HEK293 (cell line): ENCODE results near the gene PDIA6.

Source experiments
- CTCF ChIA-PET: fragments of 350-600 bp; formaldehyde crosslinking; extraction: SDS; loops from one replicate; lab custom pipeline; 2021; ENCODE audit warnings: antibody characterized with exemption; lab: Yijun Ruan, JAX
- POLR2A ChIA-PET: fragments of 300-600 bp; formaldehyde crosslinking; extraction: SDS; loops from one replicate; lab custom pipeline; 2020; ENCODE audit warnings: antibody characterized with exemption, inconsistent platforms; lab: Yijun Ruan, JAX
- H3K27ac ChIP-seq: fragments of 200-500 bp; sonication (Bioruptor generic); 2 replicates; pipeline ENCODE4 v1.5.1; 2014; ENCODE audit warnings: low read depth, low read length, control low read depth, inconsistent platforms; ENCODE audit errors: extremely low read depth
- H3K36me3 ChIP-seq, 2 experiments: fragments of 200-500 bp in 1 of 2; sonication (Bioruptor generic) in 1 of 2; 1 replicate in 1 of 2; 2 replicates in 1 of 2; pipeline ENCODE4 v1.5.1; 2014 to 2017; ENCODE audit warnings: inconsistent platforms in 2 of 2, low read length in 2 of 2; ENCODE audit not compliant: control insufficient read depth in 2 of 2, insufficient read depth in 1 of 2
- H3K4me1 ChIP-seq: fragments of 200-500 bp; sonication (Bioruptor generic); 2 replicates; pipeline ENCODE4 v1.5.1; 2014; ENCODE audit warnings: mild to moderate bottlenecking, low read length, inconsistent platforms; ENCODE audit not compliant: control insufficient read depth, insufficient read depth
- H3K4me3 ChIP-seq: 2 replicates; pipeline ENCODE4 v1.5.1; 2011; ENCODE audit warnings: low read depth, mild to moderate bottlenecking, control low read depth, low read length, moderate library complexity
- H3K9me3 ChIP-seq: fragments of 200-500 bp; sonication (Bioruptor generic); 2 replicates; pipeline ENCODE4 v1.5.1; 2014; ENCODE audit warnings: low read depth, low read length, inconsistent platforms; ENCODE audit not compliant: control insufficient read depth, insufficient read depth
- EGR2 ChIP-seq: fragments of 450-650 bp; formaldehyde crosslinking; IDR thresholded peaks from 2 replicates; pipeline ENCODE4 v1.5.1; 2016; ENCODE audit warnings: low read depth, missing biosample characterization, missing genetic modification characterization
- GFI1B ChIP-seq: fragments of 450-650 bp; formaldehyde crosslinking; IDR thresholded peaks from 2 replicates; pipeline ENCODE4 v1.5.1; 2016; ENCODE audit warnings: missing biosample characterization, missing genetic modification characterization
- KLF9 ChIP-seq: fragments of 450-650 bp; formaldehyde crosslinking; IDR thresholded peaks from 2 replicates; pipeline ENCODE4 v1.5.1; 2016; ENCODE audit warnings: missing biosample characterization, missing genetic modification characterization, low read depth
- MYNN ChIP-seq: fragments of 450-650 bp; formaldehyde crosslinking; IDR thresholded peaks from 2 replicates; pipeline ENCODE4 v1.5.1; 2016; ENCODE audit warnings: missing biosample characterization, missing genetic modification characterization, borderline replicate concordance
- RBAK ChIP-seq: fragments of 450-650 bp; formaldehyde crosslinking; IDR thresholded peaks from 2 replicates; pipeline ENCODE4 v1.5.1; 2016; ENCODE audit warnings: missing biosample characterization, missing genetic modification characterization
- SP7 ChIP-seq: fragments of 450-650 bp; formaldehyde crosslinking; IDR thresholded peaks from 2 replicates; pipeline ENCODE4 v1.5.1; 2016; ENCODE audit warnings: missing biosample characterization, missing genetic modification characterization
- TRIM28 ChIP-seq: IDR thresholded peaks from 2 replicates; pipeline ENCODE4 v1.6.1; 2011; ENCODE audit warnings: low read length, control low read depth, borderline replicate concordance
- ZBTB20 ChIP-seq: fragments of 450-650 bp; formaldehyde crosslinking; IDR thresholded peaks from 2 replicates; pipeline ENCODE4 v1.5.1; 2016; ENCODE audit warnings: missing biosample characterization, missing genetic modification characterization
- ZNF114 ChIP-seq: fragments of 450-650 bp; formaldehyde crosslinking; IDR thresholded peaks from 2 replicates; pipeline ENCODE4 v1.5.0; 2017; ENCODE audit warnings: missing biosample characterization, missing genetic modification characterization
- ZNF140 ChIP-seq: fragments of 450-650 bp; formaldehyde crosslinking; IDR thresholded peaks from 2 replicates; pipeline ENCODE4 v1.5.1; 2016; ENCODE audit warnings: missing biosample characterization, missing genetic modification characterization
- ZNF155 ChIP-seq: fragments of 450-650 bp; formaldehyde crosslinking; IDR thresholded peaks from 2 replicates; pipeline ENCODE4 v1.5.1; 2016; ENCODE audit warnings: missing biosample characterization, missing genetic modification characterization
- ZNF157 ChIP-seq: fragments of 450-650 bp; formaldehyde crosslinking; IDR thresholded peaks from 2 replicates; pipeline ENCODE4 v1.5.1; 2016; ENCODE audit warnings: missing biosample characterization, missing genetic modification characterization
- ZNF202 ChIP-seq: fragments of 450-650 bp; formaldehyde crosslinking; IDR thresholded peaks from 2 replicates; pipeline ENCODE4 v1.5.1; 2016; ENCODE audit warnings: missing biosample characterization, missing genetic modification characterization, borderline replicate concordance
- ZNF266 ChIP-seq: fragments of 450-650 bp; formaldehyde crosslinking; IDR thresholded peaks from 2 replicates; pipeline ENCODE4 v1.5.1; 2016; ENCODE audit warnings: missing biosample characterization, missing genetic modification characterization, low read depth
- ZNF292 ChIP-seq: fragments of 450-650 bp; formaldehyde crosslinking; IDR thresholded peaks from 2 replicates; pipeline ENCODE4 v1.5.1; 2016; ENCODE audit warnings: low read depth, missing biosample characterization, missing genetic modification characterization, borderline replicate concordance
- ZNF324 ChIP-seq: fragments of 450-650 bp; formaldehyde crosslinking; IDR thresholded peaks from 2 replicates; pipeline ENCODE4 v1.5.1; 2016; ENCODE audit warnings: missing biosample characterization, missing genetic modification characterization
- ZNF350 ChIP-seq: fragments of 450-650 bp; formaldehyde crosslinking; IDR thresholded peaks from 2 replicates; pipeline ENCODE4 v1.5.0; 2017; ENCODE audit warnings: missing biosample characterization, mild to moderate bottlenecking, missing genetic modification characterization
- ZNF354C ChIP-seq: fragments of 450-650 bp; formaldehyde crosslinking; IDR thresholded peaks from 2 replicates; pipeline ENCODE4 v1.5.1; 2016; ENCODE audit warnings: missing biosample characterization, missing genetic modification characterization, low read depth, borderline replicate concordance
- ZNF391 ChIP-seq: fragments of 450-650 bp; formaldehyde crosslinking; IDR thresholded peaks from 2 replicates; pipeline ENCODE4 v1.5.1; 2016; ENCODE audit warnings: low read depth, missing biosample characterization, missing genetic modification characterization, borderline replicate concordance
- ZNF426 ChIP-seq: fragments of 450-650 bp; formaldehyde crosslinking; IDR thresholded peaks from 2 replicates; pipeline ENCODE4 v1.5.1; 2017; ENCODE audit warnings: missing biosample characterization, missing genetic modification characterization, mild to moderate bottlenecking, inconsistent platforms, moderate library complexity
- ZNF433 ChIP-seq: fragments of 450-650 bp; formaldehyde crosslinking; IDR thresholded peaks from 2 replicates; pipeline ENCODE4 v1.5.1; 2016; ENCODE audit warnings: missing biosample characterization, missing genetic modification characterization, low read depth
- ZNF530 ChIP-seq: fragments of 450-650 bp; formaldehyde crosslinking; IDR thresholded peaks from 2 replicates; pipeline ENCODE4 v1.5.1; 2016; ENCODE audit warnings: low read depth, missing biosample characterization, missing genetic modification characterization
- ZNF555 ChIP-seq: fragments of 450-650 bp; formaldehyde crosslinking; conservative IDR thresholded peaks from 2 replicates; pipeline ENCODE4 v1.5.1; 2017; ENCODE audit warnings: missing biosample characterization, mild to moderate bottlenecking, missing genetic modification characterization, inconsistent platforms
- ZNF624 ChIP-seq: fragments of 450-650 bp; formaldehyde crosslinking; IDR thresholded peaks from 2 replicates; pipeline ENCODE4 v1.5.1; 2017; ENCODE audit warnings: missing biosample characterization, missing genetic modification characterization
- ZNF777 ChIP-seq: fragments of 450-650 bp; formaldehyde crosslinking; IDR thresholded peaks from 2 replicates; pipeline ENCODE4 v1.5.1; 2017; ENCODE audit warnings: missing biosample characterization, missing genetic modification characterization, borderline replicate concordance
- TF ChIP-seq, protein P1 (sequence below): fragments of 450-650 bp; formaldehyde crosslinking; IDR thresholded peaks from 2 replicates; pipeline ENCODE4 v1.5.1; 2016; ENCODE audit warnings: missing biosample characterization, missing genetic modification characterization
- TF ChIP-seq, protein P2 (sequence below): fragments of 450-650 bp; formaldehyde crosslinking; IDR thresholded peaks from 2 replicates; pipeline ENCODE4 v1.5.1; 2016; ENCODE audit warnings: missing biosample characterization, missing genetic modification characterization
- TF ChIP-seq, protein P3 (sequence below): fragments of 450-650 bp; formaldehyde crosslinking; IDR thresholded peaks from 2 replicates; pipeline ENCODE4 v1.5.1; 2016; ENCODE audit warnings: missing biosample characterization, missing genetic modification characterization
- TF ChIP-seq, protein P4 (sequence below): fragments of 450-650 bp; formaldehyde crosslinking; IDR thresholded peaks from 2 replicates; pipeline ENCODE4 v1.5.1; 2017; ENCODE audit warnings: missing biosample characterization, missing genetic modification characterization
- TF ChIP-seq, protein P5 (sequence below): fragments of 450-650 bp; formaldehyde crosslinking; IDR thresholded peaks from 2 replicates; pipeline ENCODE4 v1.5.1; 2016; ENCODE audit warnings: missing biosample characterization, missing genetic modification characterization

Gene PDIA6

DNA sequence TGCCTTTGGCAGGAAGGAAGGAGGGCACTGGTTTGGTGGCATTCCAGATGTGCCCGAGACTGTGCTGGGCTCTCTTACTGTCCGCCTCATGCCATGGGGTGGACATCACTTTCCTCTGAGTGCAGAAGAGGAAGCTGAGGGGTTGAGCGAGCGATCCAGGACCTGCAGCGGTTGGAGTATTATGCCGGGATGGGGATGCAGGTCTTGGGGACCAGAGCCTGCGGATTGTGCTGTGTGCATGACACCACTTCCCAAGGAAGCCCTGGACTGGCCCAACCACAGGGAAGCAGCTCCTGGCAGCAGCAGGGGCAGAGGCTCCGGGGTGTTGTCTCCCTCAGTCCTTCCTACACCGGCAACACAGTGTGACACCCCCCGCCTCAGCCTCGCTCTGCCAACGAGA is 46.7 kb downstream of the PDIA6 start:
- CTCF ChIA-PET, result no interaction called here

DNA sequence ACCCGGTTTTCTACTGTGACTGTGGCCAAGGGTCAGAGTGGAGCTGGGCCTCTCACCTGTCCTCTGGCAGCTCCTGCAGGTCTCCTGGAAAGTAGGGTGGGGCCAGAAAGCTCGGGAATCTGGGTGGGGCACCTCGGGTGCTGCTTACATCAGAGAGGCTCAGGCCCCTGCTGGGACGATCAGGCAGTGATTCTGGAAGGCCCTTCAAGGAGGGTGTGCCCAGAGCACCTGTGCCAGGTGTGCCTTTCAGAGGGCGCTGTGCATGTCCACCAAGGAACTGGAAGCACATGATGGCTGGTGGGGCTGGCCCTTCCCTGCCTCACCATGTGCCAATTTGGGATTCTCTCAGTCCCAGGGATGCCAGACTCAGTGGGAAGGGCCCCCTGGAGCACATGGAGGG is 47.1 kb downstream of the PDIA6 start:
- Histone ChIP-seq H3K27ac (no peak overlapping the region), H3K36me3 (no peaks in the 10 kb centered on the region), H3K4me1 (no peaks in the 10 kb centered on the region), H3K9me3 (no peaks in the 10 kb centered on the region), H3K4me3 (no peak overlapping the region)
- TF ChIP-seq ZNF555 (tag by site-specific recombination) (no peak), ZNF391 (tag by site-specific recombination) (no peak), SP7 (tag by site-specific recombination) (no peak), GFI1B (tag by site-specific recombination) (no peak), TRIM28 (no peak), ZNF155 (tag by site-specific recombination) (no peak), ZNF426 (no peak), ZNF202 (tag by site-specific recombination) (no peak), ZNF530 (tag by site-specific recombination) (no peak), ZNF354C (tag by site-specific recombination) (no peak), RBAK (no peak), ZNF157 (tag by site-specific recombination) (no peak), MYNN (tag by site-specific recombination) (no peak), ZNF350 (tag by site-specific recombination) (no peak)
- TF ChIP-seq, protein P1, sequence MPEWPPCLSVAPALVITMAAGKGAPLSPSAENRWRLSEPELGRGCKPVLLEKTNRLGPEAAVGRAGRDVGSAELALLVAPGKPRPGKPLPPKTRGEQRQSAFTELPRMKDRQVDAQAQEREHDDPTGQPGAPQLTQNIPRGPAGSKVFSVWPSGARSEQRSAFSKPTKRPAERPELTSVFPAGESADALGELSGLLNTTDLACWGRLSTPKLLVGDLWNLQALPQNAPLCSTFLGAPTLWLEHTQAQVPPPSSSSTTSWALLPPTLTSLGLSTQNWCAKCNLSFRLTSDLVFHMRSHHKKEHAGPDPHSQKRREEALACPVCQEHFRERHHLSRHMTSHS (tag by site-specific recombination), result no peak
- TF ChIP-seq, protein P2, sequence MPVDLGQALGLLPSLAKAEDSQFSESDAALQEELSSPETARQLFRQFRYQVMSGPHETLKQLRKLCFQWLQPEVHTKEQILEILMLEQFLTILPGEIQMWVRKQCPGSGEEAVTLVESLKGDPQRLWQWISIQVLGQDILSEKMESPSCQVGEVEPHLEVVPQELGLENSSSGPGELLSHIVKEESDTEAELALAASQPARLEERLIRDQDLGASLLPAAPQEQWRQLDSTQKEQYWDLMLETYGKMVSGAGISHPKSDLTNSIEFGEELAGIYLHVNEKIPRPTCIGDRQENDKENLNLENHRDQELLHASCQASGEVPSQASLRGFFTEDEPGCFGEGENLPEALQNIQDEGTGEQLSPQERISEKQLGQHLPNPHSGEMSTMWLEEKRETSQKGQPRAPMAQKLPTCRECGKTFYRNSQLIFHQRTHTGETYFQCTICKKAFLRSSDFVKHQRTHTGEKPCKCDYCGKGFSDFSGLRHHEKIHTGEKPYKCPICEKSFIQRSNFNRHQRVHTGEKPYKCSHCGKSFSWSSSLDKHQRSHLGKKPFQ (tag by site-specific recombination), result no peak
- TF ChIP-seq, protein P3, sequence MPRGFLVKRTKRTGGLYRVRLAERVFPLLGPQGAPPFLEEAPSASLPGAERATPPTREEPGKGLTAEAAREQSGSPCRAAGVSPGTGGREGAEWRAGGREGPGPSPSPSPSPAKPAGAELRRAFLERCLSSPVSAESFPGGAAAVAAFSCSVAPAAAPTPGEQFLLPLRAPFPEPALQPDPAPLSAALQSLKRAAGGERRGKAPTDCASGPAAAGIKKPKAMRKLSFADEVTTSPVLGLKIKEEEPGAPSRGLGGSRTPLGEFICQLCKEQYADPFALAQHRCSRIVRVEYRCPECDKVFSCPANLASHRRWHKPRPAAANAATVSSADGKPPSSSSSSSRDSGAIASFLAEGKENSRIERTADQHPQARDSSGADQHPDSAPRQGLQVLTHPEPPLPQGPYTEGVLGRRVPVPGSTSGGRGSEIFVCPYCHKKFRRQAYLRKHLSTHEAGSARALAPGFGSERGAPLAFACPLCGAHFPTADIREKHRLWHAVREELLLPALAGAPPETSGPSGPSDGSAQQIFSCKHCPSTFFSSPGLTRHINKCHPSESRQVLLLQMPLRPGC (tag by site-specific recombination), result no peak
- ChIA-PET CTCF (interaction anchor here (0.6 to 0.7 kb wide), 2 partner anchors 18 to 27 kb away, joined by 4 to 5 read pairs; no protein-coding TSS in a partner anchor), POLR2A (interaction anchor here (0.6 kb wide), 1 partner anchor 111 kb away, joined by 4 read pairs; no protein-coding TSS in a partner anchor)

More for the DNA sequence above, 46.7 kb downstream of the PDIA6 start:
- no peak overlapping the region for H3K27ac ChIP-seq
- no peaks in the 10 kb centered on the region for H3K4me1 ChIP-seq
- H3K4me3 ChIP-seq, result no peak overlapping the region
- no peaks in the 10 kb centered on the region for H3K9me3 ChIP-seq
- TF ChIP-seq, protein P4, sequence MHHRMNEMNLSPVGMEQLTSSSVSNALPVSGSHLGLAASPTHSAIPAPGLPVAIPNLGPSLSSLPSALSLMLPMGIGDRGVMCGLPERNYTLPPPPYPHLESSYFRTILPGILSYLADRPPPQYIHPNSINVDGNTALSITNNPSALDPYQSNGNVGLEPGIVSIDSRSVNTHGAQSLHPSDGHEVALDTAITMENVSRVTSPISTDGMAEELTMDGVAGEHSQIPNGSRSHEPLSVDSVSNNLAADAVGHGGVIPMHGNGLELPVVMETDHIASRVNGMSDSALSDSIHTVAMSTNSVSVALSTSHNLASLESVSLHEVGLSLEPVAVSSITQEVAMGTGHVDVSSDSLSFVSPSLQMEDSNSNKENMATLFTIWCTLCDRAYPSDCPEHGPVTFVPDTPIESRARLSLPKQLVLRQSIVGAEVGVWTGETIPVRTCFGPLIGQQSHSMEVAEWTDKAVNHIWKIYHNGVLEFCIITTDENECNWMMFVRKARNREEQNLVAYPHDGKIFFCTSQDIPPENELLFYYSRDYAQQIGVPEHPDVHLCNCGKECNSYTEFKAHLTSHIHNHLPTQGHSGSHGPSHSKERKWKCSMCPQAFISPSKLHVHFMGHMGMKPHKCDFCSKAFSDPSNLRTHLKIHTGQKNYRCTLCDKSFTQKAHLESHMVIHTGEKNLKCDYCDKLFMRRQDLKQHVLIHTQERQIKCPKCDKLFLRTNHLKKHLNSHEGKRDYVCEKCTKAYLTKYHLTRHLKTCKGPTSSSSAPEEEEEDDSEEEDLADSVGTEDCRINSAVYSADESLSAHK (tag by site-specific recombination), result no peak
- no peak for TF ChIP-seq ZNF624 (tag by site-specific recombination)
- TF ChIP-seq ZNF324, result no peak
- TF ChIP-seq, protein P5, sequence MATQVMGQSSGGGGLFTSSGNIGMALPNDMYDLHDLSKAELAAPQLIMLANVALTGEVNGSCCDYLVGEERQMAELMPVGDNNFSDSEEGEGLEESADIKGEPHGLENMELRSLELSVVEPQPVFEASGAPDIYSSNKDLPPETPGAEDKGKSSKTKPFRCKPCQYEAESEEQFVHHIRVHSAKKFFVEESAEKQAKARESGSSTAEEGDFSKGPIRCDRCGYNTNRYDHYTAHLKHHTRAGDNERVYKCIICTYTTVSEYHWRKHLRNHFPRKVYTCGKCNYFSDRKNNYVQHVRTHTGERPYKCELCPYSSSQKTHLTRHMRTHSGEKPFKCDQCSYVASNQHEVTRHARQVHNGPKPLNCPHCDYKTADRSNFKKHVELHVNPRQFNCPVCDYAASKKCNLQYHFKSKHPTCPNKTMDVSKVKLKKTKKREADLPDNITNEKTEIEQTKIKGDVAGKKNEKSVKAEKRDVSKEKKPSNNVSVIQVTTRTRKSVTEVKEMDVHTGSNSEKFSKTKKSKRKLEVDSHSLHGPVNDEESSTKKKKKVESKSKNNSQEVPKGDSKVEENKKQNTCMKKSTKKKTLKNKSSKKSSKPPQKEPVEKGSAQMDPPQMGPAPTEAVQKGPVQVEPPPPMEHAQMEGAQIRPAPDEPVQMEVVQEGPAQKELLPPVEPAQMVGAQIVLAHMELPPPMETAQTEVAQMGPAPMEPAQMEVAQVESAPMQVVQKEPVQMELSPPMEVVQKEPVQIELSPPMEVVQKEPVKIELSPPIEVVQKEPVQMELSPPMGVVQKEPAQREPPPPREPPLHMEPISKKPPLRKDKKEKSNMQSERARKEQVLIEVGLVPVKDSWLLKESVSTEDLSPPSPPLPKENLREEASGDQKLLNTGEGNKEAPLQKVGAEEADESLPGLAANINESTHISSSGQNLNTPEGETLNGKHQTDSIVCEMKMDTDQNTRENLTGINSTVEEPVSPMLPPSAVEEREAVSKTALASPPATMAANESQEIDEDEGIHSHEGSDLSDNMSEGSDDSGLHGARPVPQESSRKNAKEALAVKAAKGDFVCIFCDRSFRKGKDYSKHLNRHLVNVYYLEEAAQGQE, result no peak
- no peak for TF ChIP-seq EGR2 (tag by site-specific recombination)
- no peak for TF ChIP-seq ZNF114 (tag by site-specific recombination)
- no peak for TF ChIP-seq ZNF433 (tag by site-specific recombination)
- no peak for TF ChIP-seq ZNF292 (tag by site-specific recombination)
- TF ChIP-seq ZNF140 (tag by site-specific recombination), result no peak
- no peak for TF ChIP-seq ZNF266 (tag by site-specific recombination)
- no peak for TF ChIP-seq ZNF777
- TF ChIP-seq ZNF426, result no peak
- no peak for TF ChIP-seq KLF9 (tag by site-specific recombination)
- no peak for TF ChIP-seq ZBTB20 (tag by site-specific recombination)
- POLR2A ChIA-PET, result interaction anchor here (0.6 kb wide), 1 partner anchor 110 kb away, joined by 4 read pairs; no protein-coding TSS in a partner anchor
- H3K36me3 ChIP-seq, result no peaks in the 10 kb centered on the region
